Sigmoid colon (tissue), 7 donors: ENCODE results near the gene SLC6A6. TPM values are rescaled to one million over a fixed set of nuclear protein-coding genes. Genes with fewer than 3 reads are reported as not detected.

ENCODE experiments used
- DNase-seq: peaks from one replicate; pipeline ENCODE4 v3.0.0-alpha.2; 2019
- H3K27ac ChIP-seq, 4 donors: fragments of 200-600 bp; sonication (generic); one replicate each; pipeline ENCODE4 v1.5.1; 2016 to 2019; ENCODE audit warnings: mild to moderate bottlenecking in 1 of 4
- H3K27me3 ChIP-seq, 3 donors: fragments of 200-600 bp; sonication (generic); one replicate each; pipeline ENCODE4 v1.5.1; 2019; ENCODE audit warnings: mild to moderate bottlenecking in 1 of 3
- H3K36me3 ChIP-seq, 4 donors: fragments of 200-600 bp; sonication (generic); one replicate each; pipeline ENCODE4 v1.5.1; 2016 to 2019
- H3K4me1 ChIP-seq, 4 donors: fragments of 200-600 bp; sonication (generic); one replicate each; pipeline ENCODE4 v1.5.1; 2017 to 2019
- H3K4me3 ChIP-seq, 4 donors: fragments of 200-600 bp; sonication (generic); one replicate each; pipeline ENCODE4 v1.5.1; 2017 to 2019; ENCODE audit warnings: mild to moderate bottlenecking in 2 of 4, moderate library complexity in 1 of 4
- H3K9me3 ChIP-seq, 4 donors: fragments of 200-600 bp in 3 of 4; sonication (generic) in 3 of 4; one replicate each; pipeline versions ENCODE4 v1.5.1 to v1.6.1; 2013 to 2019
- CTCF ChIP-seq, 4 experiments: fragments of 450-650 bp in 3 of 4; fragments of 200-600 bp in 1 of 4; IDR thresholded peaks; one replicate each; pipeline ENCODE4 v1.5.1; 2016 to 2019; ENCODE audit warnings: antibody characterized with exemption in 4 of 4, mild to moderate bottlenecking in 3 of 4, moderate library complexity in 2 of 4
- EP300 ChIP-seq, 4 donors: sonication (generic); formaldehyde crosslinking; IDR thresholded peaks; one replicate each; pipeline ENCODE4 v1.6.1; 2017; ENCODE audit warnings: antibody characterized with exemption in 4 of 4
- POLR2A ChIP-seq, 2 donors: fragments of 450-650 bp; IDR thresholded peaks; one replicate each; pipeline ENCODE4 v1.6.1; 2016; ENCODE audit warnings: antibody characterized with exemption in 2 of 2, mild to moderate bottlenecking in 2 of 2, moderate library complexity in 2 of 2
- POLR2AphosphoS5 ChIP-seq, 4 donors: sonication (generic); formaldehyde crosslinking; IDR thresholded peaks; one replicate each; pipeline ENCODE4 v1.6.1; 2017; ENCODE audit warnings: antibody characterized with exemption in 4 of 4
- WGBS, 2 donors: extraction: QIAGEN DNeasy Blood & Tissue Kit; methylation state at CpG; one replicate each; pipeline ENCODE4 v1.1.7; 2013; 5-methylcytosine and 5-hydroxymethylcytosine counted together
- intact Hi-C: fragments of 100-400 bp; cut with DNase I; formaldehyde crosslinking; loops from one replicate; pipeline ENCODE4 v1.15.1; 2023
- polyA plus RNA-seq, 3 donors: library from polyadenylated mRNA; stranded (reverse); fragments of 200-250 nt; gene quantifications; one replicate each; pipeline ENCODE4 v1.2.3, GENCODE V29; 2013
- total RNA-seq, 4 donors: library from RNA; depleted of rRNA; stranded (reverse); fragments of >200 nt; gene quantifications; one replicate each; pipeline ENCODE4 v1.1.0, GENCODE V29; 2016
- donor health status: healthy with polysubstance abuse.
- donor health status: Bipolar disorder and iron deficiency.
- donor health status: healthy.

SLC6A6 gene
- total and polyA plus RNA-seq, 7 donors: 2.3 to 19.1 (median 8.4) TPM

- intact Hi-C loops: no loop called here
- peaks cover 0 to 45% (median 37%) of the 10 kb centered on the region in 4 donors for H3K4me1 ChIP-seq
- peaks cover 0 to 22% (median 4%) of the 10 kb centered on the region in 4 donors for H3K36me3 ChIP-seq
- TF ChIP-seq CTCF (IDR thresholded peaks at IDR 0.05): no peak
- no peak overlapping the region for H3K4me3 ChIP-seq
- no peaks in the 10 kb centered on the region for H3K9me3 ChIP-seq
- no peak for DNase-seq
- H3K27me3 ChIP-seq: no peaks in the 10 kb centered on the region
- peak overlapping the region in 2 of 4 donors; percentile 90 to 97 for H3K27ac ChIP-seq
- 92 to 96% methylated on average over 5 of the region's 5 CpGs for WGBS, 2 donors
Measured at GRCh38 chr3:14450922-14451606, 48.7 kb downstream of the SLC6A6 start.

- Histone ChIP-seq H3K4me1 (peaks cover 0 to 45% (median 37%) of the 10 kb centered on the region in 4 donors), H3K27me3 (no peaks in the 10 kb centered on the region), H3K9me3 (no peaks in the 10 kb centered on the region), H3K36me3 (peaks cover 0 to 19% (median 4%) of the 10 kb centered on the region in 4 donors), H3K4me3 (no peak overlapping the region), H3K27ac (peak overlapping the region; percentile 82 to 97 (median 86))
- 38 to 65% methylated on average over 17 of the region's 17 CpGs for WGBS, 2 donors
- peak; percentile 94 for DNase-seq
- intact Hi-C loops: loop anchor here (2.0 kb wide), 2 partner anchors 49 to 93 kb away; partner anchors contain the start of gene SLC6A6
- TF ChIP-seq CTCF (IDR thresholded peaks at IDR 0.05) (no peak), EP300 (IDR thresholded peaks at IDR 0.05) (peak in 2 of 4 donors; percentile 44 to 98), POLR2AphosphoS5 (IDR thresholded peaks at IDR 0.05) (peak in 3 of 4 donors; percentile 10 to 94 (median 28)), POLR2A (IDR thresholded peaks at IDR 0.05) (no peak)
Measured at GRCh38 chr3:14451844-14452739, 49.7 kb downstream of the SLC6A6 start.

GRCh38 chr3:14452740-14453710, 50.6 kb downstream of the SLC6A6 start:
- Histone ChIP-seq H3K27me3 (no peaks in the 10 kb centered on the region), H3K27ac (peak overlapping the region; percentile 82 to 97 (median 86)), H3K4me1 (peaks cover 0 to 45% (median 37%) of the 10 kb centered on the region in 4 donors), H3K36me3 (peaks cover 0 to 10% (median 0%) of the 10 kb centered on the region in 4 donors), H3K9me3 (no peaks in the 10 kb centered on the region), H3K4me3 (no peak overlapping the region)
- intact Hi-C loops: loop anchor here (2.0 kb wide), 2 partner anchors 50 to 94 kb away; partner anchors contain the start of gene SLC6A6
- WGBS, 2 donors: 13 to 57% methylated on average over 25 of the region's 25 CpGs
- DNase-seq: peak; percentile 98
- TF ChIP-seq EP300 (IDR thresholded peaks at IDR 0.05) (peak; percentile 1 to 84 (median 30)), POLR2AphosphoS5 (IDR thresholded peaks at IDR 0.05) (peak; percentile 67 to 90 (median 84)), POLR2A (IDR thresholded peaks at IDR 0.05) (no peak), CTCF (IDR thresholded peaks at IDR 0.05) (peak in 1 of 4 experiments; percentile 30)
